DND-41 (cell line): ENCODE measurements around the gene FAM184B.

Experiments used
- ATAC-seq: fragments of 200-7000 bp; cut with Tn5 transposase; 3 replicates; pipeline ENCODE4 v1.9.1; 2021; ENCODE audit warnings: low read depth; ENCODE audit not compliant: insufficient read depth
- DNase-seq: peaks from one replicate; pipeline ENCODE4 v3.0.0-alpha.2; 2020
- H2AFZ ChIP-seq: 2 replicates; pipeline ENCODE4 v1.6.0; 2012; ENCODE audit warnings: low read depth, low read length
- H3K27ac ChIP-seq: 2 replicates; pipeline ENCODE4 v1.5.1; 2012; ENCODE audit warnings: low read length, inconsistent platforms
- H3K27me3 ChIP-seq: fragments of 200-600 bp; sonication (generic); 2 replicates; pipeline ENCODE4 v1.6.0; 2012; ENCODE audit warnings: low read length, mild to moderate bottlenecking, inconsistent platforms; ENCODE audit not compliant: insufficient read depth, poor library complexity
- H3K36me3 ChIP-seq: 2 replicates; pipeline ENCODE4 v1.5.1; 2012; ENCODE audit warnings: low read length, inconsistent platforms; ENCODE audit not compliant: insufficient read depth
- H3K4me1 ChIP-seq: 2 replicates; pipeline ENCODE4 v1.5.1; 2012; ENCODE audit warnings: mild to moderate bottlenecking, low read length; ENCODE audit not compliant: insufficient read depth
- H3K4me2 ChIP-seq: 2 replicates; pipeline ENCODE4 v1.6.0; 2012; ENCODE audit warnings: mild to moderate bottlenecking, moderate library complexity, low read length, inconsistent platforms; ENCODE audit not compliant: insufficient read depth
- H3K4me3 ChIP-seq, 2 experiments: fragments of 200-600 bp in 1 of 2; shearing (Covaris generic) in 1 of 2; 2 replicates each; pipeline ENCODE4 v1.5.1; 2012 to 2016; ENCODE audit warnings: inconsistent platforms in 2 of 2, low read length in 2 of 2, mild to moderate bottlenecking in 2 of 2, low read depth in 1 of 2, moderate library complexity in 1 of 2
- H3K79me2 ChIP-seq: 2 replicates; pipeline ENCODE4 v1.6.0; 2012; ENCODE audit warnings: low read length, inconsistent platforms; ENCODE audit not compliant: insufficient read depth
- H3K9ac ChIP-seq: 2 replicates; pipeline ENCODE4 v1.6.0; 2012; ENCODE audit warnings: low read depth, mild to moderate bottlenecking, inconsistent platforms, low read length, moderate library complexity
- H3K9me3 ChIP-seq: 2 replicates; pipeline ENCODE4 v1.5.1; 2012; ENCODE audit warnings: low read length, moderate library complexity, mild to moderate bottlenecking, inconsistent platforms; ENCODE audit not compliant: insufficient read depth, severe bottlenecking
- H4K20me1 ChIP-seq: 2 replicates; pipeline ENCODE4 v1.6.0; 2012; ENCODE audit warnings: low read length; ENCODE audit not compliant: insufficient read depth
- EZH2 ChIP-seq: IDR thresholded peaks from 3 replicates; pipeline ENCODE4 v1.6.1; 2012; ENCODE audit warnings: borderline replicate concordance, low read depth, mild to moderate bottlenecking, moderate library complexity, low read length, inconsistent platforms; ENCODE audit not compliant: severe bottlenecking
- TF ChIP-seq, protein P1 (sequence below): IDR thresholded peaks from 2 replicates; pipeline ENCODE4 v1.5.1; 2012; ENCODE audit warnings: borderline replicate concordance, low read length, moderate library complexity, mild to moderate bottlenecking; ENCODE audit not compliant: poor library complexity, severe bottlenecking; ENCODE audit errors: extremely low read depth

Gene FAM184B

GRCh38 chr4:17704020-17704650, 77.3 kb downstream of the FAM184B start:
- Histone ChIP-seq H3K9me3 (no peaks in the 10 kb centered on the region), H3K27ac (no peak overlapping the region), H3K4me1 (no peaks in the 10 kb centered on the region), H3K27me3 (no peaks in the 10 kb centered on the region), H3K79me2 (no peaks in the 10 kb centered on the region), H3K4me3 (no peak overlapping the region), H4K20me1 (no peaks in the 10 kb centered on the region), H3K36me3 (no peaks in the 10 kb centered on the region), H3K9ac (no peak overlapping the region), H3K4me2 (no peak overlapping the region), H2AFZ (no peak overlapping the region)
- TF ChIP-seq, protein P1, sequence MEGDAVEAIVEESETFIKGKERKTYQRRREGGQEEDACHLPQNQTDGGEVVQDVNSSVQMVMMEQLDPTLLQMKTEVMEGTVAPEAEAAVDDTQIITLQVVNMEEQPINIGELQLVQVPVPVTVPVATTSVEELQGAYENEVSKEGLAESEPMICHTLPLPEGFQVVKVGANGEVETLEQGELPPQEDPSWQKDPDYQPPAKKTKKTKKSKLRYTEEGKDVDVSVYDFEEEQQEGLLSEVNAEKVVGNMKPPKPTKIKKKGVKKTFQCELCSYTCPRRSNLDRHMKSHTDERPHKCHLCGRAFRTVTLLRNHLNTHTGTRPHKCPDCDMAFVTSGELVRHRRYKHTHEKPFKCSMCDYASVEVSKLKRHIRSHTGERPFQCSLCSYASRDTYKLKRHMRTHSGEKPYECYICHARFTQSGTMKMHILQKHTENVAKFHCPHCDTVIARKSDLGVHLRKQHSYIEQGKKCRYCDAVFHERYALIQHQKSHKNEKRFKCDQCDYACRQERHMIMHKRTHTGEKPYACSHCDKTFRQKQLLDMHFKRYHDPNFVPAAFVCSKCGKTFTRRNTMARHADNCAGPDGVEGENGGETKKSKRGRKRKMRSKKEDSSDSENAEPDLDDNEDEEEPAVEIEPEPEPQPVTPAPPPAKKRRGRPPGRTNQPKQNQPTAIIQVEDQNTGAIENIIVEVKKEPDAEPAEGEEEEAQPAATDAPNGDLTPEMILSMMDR: no peak
- no peak for TF ChIP-seq EZH2
- DNase-seq: no peak
- ATAC-seq: no peak

DNA sequence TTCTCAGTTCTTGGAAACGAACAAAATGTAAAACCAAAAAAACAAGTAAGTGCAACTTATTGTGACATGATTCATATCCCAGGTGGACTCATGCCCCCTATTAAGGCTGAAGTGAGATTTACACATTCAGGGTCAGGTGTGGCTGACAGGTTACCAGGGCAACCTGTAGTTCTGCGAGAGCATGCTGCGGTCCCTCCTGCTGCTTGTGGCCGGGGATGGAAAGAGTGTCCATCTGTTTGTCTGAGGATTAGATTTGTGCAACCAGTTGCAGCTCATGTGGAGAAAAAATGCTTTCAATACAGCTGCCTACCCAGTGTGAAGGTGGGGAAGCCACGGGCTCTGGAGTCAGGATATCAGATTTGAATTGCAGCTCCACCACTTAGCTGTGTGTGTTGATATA, 78.8 kb downstream of the FAM184B start:
- Histone ChIP-seq H3K4me3 (no peak overlapping the region), H3K79me2 (no peaks in the 10 kb centered on the region), H3K9ac (no peak overlapping the region), H3K27ac (no peak overlapping the region), H4K20me1 (no peaks in the 10 kb centered on the region), H3K4me2 (no peak overlapping the region), H3K4me1 (no peaks in the 10 kb centered on the region), H3K9me3 (no peaks in the 10 kb centered on the region), H3K27me3 (no peaks in the 10 kb centered on the region), H2AFZ (no peak overlapping the region), H3K36me3 (no peaks in the 10 kb centered on the region)
- TF ChIP-seq, protein P1: no peak
- no peak for TF ChIP-seq EZH2
- ATAC-seq (no peak), DNase-seq (no peak)

GRCh38 chr4:17701882-17702281, 79.5 kb downstream of the FAM184B start:
- Histone ChIP-seq H3K27me3 (no peaks in the 10 kb centered on the region), H3K36me3 (no peaks in the 10 kb centered on the region), H3K4me1 (no peaks in the 10 kb centered on the region), H3K4me2 (no peak overlapping the region), H4K20me1 (no peaks in the 10 kb centered on the region), H2AFZ (no peak overlapping the region), H3K79me2 (no peaks in the 10 kb centered on the region), H3K9ac (no peak overlapping the region), H3K27ac (no peak overlapping the region), H3K9me3 (no peaks in the 10 kb centered on the region), H3K4me3 (no peak overlapping the region)
- ATAC-seq (no peak), DNase-seq (no peak)
- TF ChIP-seq, protein P1: no peak
- no peak for TF ChIP-seq EZH2
